Activated naive CD8-positive, alpha-beta T cell treated with anti-CD3 and anti-CD28 coated beads, Interleukin-2, amount 50 U/mL, for 24 hours (primary cell): ENCODE results near the gene NDUFB10.
A peak's percentile ranks its signal among the peaks of the same experiment; 100 is the strongest.

Experiments
- ATAC-seq: fragments of 150-1000 bp; cut with Tn5 transposase; one replicate; pipeline ENCODE4 v1.10.0; 2021
- DNase-seq: peaks from one replicate; pipeline ENCODE4 v3.0.0; 2021
- H3K27ac Mint-ChIP-seq: one replicate; pipeline ENCODE4 v1.8.0; 2021; ENCODE audit warnings: mild to moderate bottlenecking, mixed read lengths
- H3K27me3 Mint-ChIP-seq: one replicate; pipeline ENCODE4 v1.8.0; 2021; ENCODE audit warnings: mixed read lengths
- H3K36me3 Mint-ChIP-seq: one replicate; pipeline ENCODE4 v1.8.0; 2021; ENCODE audit warnings: low read depth, mixed read lengths
- H3K4me1 Mint-ChIP-seq: one replicate; pipeline ENCODE4 v1.8.0; 2021; ENCODE audit warnings: mixed read lengths
- H3K4me3 Mint-ChIP-seq: one replicate; pipeline ENCODE4 v1.8.0; 2021; ENCODE audit warnings: mild to moderate bottlenecking, moderate library complexity, mixed read lengths
- H3K9me3 Mint-ChIP-seq: one replicate; pipeline ENCODE4 v1.8.0; 2021; ENCODE audit warnings: mixed read lengths

The NDUFB10 gene

GRCh38 chr16:2003231-2003826 is 44.0 kb downstream of the NDUFB10 start:
- Mint-ChIP-seq H3K36me3 (peaks cover 21% of the 10 kb centered on the region), H3K4me1 (peaks cover 33% of the 10 kb centered on the region), H3K27ac (no peak overlapping the region), H3K9me3 (no peaks in the 10 kb centered on the region), H3K27me3 (no peaks in the 10 kb centered on the region), H3K4me3 (no peak overlapping the region)
- DNase-seq (no peak), ATAC-seq (no peak)

DNA sequence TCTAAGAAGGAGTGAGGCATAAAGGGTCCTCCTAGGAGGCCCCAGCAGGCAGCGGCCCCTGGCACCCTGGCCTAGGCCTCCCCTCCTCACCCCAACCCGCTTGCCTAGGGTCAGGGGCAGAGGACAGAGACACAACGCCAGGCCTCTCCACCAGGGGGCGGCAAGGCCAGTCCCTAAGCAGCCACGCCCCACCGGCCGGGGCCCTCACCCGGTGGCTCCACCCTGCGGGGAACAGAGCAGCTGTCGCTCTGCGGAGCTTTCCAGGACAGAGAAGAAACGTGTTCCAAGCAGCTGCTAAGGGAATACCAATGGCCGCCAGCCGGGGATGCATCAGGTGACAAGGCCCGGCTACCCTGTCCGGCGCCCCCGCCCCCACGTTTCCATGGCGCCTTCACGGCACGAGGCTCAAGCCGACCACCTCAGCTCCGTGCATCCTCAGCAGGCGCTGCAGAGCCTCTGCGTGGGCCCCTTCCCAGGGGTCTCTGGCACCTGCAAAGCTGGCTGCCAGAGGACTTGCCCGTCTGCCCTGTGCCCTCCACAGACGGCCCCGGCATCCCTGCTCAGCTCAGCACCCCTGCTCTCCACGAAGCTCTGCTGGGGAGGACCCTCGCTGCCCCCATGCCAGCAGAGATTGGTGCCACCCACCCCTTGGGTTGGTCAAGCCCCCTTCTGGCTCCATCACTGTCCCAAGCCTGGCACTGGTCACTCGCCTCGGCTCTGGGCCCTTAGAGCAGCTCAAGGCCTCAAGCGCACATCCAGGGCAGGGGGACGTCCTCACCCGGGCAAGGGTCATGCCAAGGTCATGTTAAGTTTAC is 44.7 kb downstream of the NDUFB10 start:
- DNase-seq (peak; percentile 91), ATAC-seq (peak; percentile 87)
- H3K9me3 Mint-ChIP-seq = no peaks in the 10 kb centered on the region
- no peak overlapping the region for H3K27ac Mint-ChIP-seq
- H3K4me1 Mint-ChIP-seq = peaks cover 38% of the 10 kb centered on the region
- H3K27me3 Mint-ChIP-seq = no peaks in the 10 kb centered on the region
- H3K4me3 Mint-ChIP-seq = no peak overlapping the region
- peaks cover 25% of the 10 kb centered on the region for H3K36me3 Mint-ChIP-seq

DNA sequence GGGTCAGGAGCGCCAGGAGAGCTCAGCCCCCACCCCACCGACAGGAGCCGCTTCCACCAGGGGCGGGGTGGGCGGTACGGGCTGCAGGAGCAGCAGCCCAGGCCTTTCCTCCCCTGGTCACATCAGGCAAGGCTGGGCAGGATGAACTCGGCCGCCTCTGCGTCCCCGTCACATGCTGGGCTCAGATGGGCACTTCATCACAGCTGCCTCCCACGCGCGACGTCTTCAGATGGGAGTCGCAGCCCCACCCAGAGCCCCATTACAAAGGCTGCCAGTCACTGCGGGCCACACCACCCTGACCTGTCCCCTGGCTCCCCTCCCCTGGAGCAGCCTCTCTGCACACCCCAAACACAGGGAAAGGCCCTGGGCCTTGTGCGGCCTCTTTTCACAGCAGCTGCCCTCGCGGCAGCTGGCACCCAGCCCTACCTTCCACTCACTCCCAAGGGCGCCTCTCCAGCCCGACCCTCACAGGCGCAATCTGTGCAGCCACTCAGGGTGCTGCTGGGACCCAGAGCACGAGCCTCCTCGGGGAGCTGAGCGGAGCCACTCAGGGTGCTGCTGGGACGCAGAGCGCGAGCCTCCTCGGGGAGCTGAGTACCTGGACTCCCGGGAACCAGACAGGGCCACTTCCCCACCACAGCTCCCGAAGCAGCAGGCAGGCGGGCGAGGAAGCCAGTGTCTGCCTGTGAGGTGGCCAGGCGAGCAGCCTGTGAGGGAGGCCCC is 45.6 kb downstream of the NDUFB10 start:
- H3K27ac Mint-ChIP-seq = no peak overlapping the region
- ATAC-seq (no peak), DNase-seq (no peak)
- no peaks in the 10 kb centered on the region for H3K9me3 Mint-ChIP-seq
- no peak overlapping the region for H3K4me3 Mint-ChIP-seq
- peaks cover 38% of the 10 kb centered on the region for H3K4me1 Mint-ChIP-seq
- no peaks in the 10 kb centered on the region for H3K27me3 Mint-ChIP-seq
- peaks cover 25% of the 10 kb centered on the region for H3K36me3 Mint-ChIP-seq

DNA sequence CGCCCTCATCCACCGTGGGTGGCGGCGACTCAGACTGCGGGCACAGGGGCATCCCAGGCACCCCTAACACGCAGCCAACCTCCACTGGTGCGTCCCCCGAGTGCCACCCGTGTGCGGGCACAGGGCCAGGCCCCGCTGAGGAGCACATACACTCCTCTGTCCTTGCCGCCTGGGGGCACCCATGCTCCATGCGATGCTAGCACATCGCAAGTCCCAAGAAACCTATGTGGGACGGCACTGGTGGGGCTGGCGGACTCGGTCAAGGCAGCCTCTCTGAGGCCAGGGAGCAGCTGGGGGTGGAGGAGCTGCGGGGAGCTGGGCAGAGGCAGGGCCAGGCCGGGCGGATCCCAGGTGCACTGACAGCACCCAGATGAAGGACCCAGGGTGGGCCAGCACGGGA is 46.3 kb downstream of the NDUFB10 start:
- H3K27ac Mint-ChIP-seq = no peak overlapping the region
- peaks cover 43% of the 10 kb centered on the region for H3K4me1 Mint-ChIP-seq
- no peaks in the 10 kb centered on the region for H3K27me3 Mint-ChIP-seq
- no peak for ATAC-seq
- no peak for DNase-seq
- no peak overlapping the region for H3K4me3 Mint-ChIP-seq
- H3K9me3 Mint-ChIP-seq = no peaks in the 10 kb centered on the region
- peaks cover 29% of the 10 kb centered on the region for H3K36me3 Mint-ChIP-seq

DNA sequence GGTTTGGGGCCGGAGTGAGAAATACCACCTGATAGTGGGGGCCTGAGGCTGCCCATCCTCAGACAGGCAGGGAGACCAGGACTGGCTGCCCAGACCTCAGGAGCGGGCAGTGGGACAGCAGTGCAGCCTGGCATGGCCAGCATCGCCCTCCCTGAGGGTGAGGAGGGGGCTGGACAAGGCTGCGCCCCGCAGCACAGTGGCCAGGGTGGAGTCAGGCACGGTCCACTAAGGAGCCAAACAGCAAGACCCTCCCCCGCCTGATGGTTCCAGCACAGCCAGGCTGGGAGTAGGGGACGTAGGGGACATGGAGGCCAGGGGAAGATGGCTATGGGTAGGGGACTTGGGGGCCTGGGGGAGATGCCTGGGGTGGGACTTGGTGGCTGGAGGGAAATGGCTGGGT is 47.0 kb downstream of the NDUFB10 start:
- no peaks in the 10 kb centered on the region for H3K9me3 Mint-ChIP-seq
- peak overlapping the region; percentile 62 for H3K27ac Mint-ChIP-seq
- DNase-seq (no peak), ATAC-seq (no peak)
- H3K36me3 Mint-ChIP-seq = peaks cover 26% of the 10 kb centered on the region
- peak overlapping the region; percentile 45 for H3K4me3 Mint-ChIP-seq
- peaks cover 45% of the 10 kb centered on the region for H3K4me1 Mint-ChIP-seq
- H3K27me3 Mint-ChIP-seq = no peaks in the 10 kb centered on the region

DNA sequence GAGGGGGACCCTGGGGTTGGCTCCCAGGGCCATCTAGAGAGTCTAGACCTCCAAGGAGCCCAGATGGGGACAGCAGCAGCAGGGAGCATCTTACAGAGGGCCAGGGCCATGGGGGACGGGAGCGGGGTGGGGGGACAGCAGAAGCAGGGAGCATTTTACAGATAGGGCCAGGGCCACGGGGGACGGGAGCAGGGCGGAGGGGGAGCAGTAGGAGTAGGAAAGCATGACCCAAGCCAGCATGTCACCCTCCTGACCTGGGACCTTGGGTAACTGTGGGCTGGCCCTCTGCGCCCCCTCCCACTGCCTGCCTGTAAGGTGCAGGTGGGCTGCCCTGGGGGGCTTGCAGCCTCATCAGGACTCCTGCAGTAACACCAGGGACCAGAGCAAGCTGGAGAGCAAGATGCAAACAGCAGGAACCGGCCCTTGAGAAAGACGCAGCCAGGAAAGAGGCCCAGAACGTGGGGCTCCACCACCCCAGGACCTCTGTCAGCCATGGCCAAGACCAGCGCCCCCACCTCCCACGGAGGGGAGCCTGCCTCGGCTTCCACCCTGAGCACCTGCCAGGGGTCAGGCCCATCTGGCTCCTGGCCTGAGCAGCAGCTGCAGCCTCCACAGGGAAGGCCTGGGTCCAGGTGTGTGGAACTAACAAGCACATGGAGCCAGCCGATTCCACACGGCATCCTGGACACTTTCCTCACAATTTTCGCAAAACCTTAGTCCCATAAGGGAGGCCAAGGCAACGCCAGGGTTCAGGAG is 47.9 kb downstream of the NDUFB10 start:
- DNase-seq = no peak
- Mint-ChIP-seq H3K4me1 (peaks cover 47% of the 10 kb centered on the region), H3K27ac (peak overlapping the region; percentile 82), H3K9me3 (no peaks in the 10 kb centered on the region), H3K4me3 (peak overlapping the region; percentile 96), H3K27me3 (no peaks in the 10 kb centered on the region), H3K36me3 (peaks cover 24% of the 10 kb centered on the region)
- ATAC-seq = no peak

DNA sequence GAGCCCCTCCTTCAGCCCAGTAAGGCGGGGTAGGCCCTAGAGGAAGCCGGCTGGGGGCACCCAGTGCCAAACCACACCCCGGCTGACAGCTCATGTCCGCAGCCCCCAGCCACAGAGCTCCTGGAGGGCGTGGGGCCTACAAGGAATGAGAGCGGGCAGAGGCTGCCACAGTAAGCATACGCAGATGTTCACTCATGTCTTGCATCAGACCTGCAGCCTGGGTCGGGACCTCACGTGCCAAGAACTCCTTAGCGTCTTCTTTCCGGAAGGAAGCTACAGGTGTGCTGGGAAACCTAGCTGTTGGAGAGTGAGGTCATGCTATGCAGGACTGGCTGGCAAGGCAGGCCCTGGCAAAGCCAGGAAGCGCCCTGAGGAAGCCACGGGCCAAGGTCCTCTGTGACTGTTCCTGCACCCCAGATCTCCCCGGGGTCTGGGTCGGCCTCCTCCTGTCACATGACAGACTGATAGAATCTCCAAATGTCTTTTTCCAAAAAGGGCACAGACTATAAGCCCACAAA is 48.7 kb downstream of the NDUFB10 start:
- Mint-ChIP-seq H3K4me1 (peaks cover 47% of the 10 kb centered on the region), H3K36me3 (peaks cover 22% of the 10 kb centered on the region), H3K9me3 (no peaks in the 10 kb centered on the region), H3K4me3 (peak overlapping the region; percentile 96), H3K27me3 (no peaks in the 10 kb centered on the region), H3K27ac (peak overlapping the region; percentile 82)
- ATAC-seq (no peak), DNase-seq (peak; percentile 54)

GRCh38 chr16:2008631-2009163 is 49.4 kb downstream of the NDUFB10 start:
- Mint-ChIP-seq H3K9me3 (no peaks in the 10 kb centered on the region), H3K4me3 (peak overlapping the region; percentile 96), H3K27ac (peak overlapping the region; percentile 82), H3K36me3 (peaks cover 22% of the 10 kb centered on the region), H3K4me1 (peaks cover 47% of the 10 kb centered on the region), H3K27me3 (no peaks in the 10 kb centered on the region)
- peak; percentile 65 for DNase-seq
- ATAC-seq = no peak

DNA sequence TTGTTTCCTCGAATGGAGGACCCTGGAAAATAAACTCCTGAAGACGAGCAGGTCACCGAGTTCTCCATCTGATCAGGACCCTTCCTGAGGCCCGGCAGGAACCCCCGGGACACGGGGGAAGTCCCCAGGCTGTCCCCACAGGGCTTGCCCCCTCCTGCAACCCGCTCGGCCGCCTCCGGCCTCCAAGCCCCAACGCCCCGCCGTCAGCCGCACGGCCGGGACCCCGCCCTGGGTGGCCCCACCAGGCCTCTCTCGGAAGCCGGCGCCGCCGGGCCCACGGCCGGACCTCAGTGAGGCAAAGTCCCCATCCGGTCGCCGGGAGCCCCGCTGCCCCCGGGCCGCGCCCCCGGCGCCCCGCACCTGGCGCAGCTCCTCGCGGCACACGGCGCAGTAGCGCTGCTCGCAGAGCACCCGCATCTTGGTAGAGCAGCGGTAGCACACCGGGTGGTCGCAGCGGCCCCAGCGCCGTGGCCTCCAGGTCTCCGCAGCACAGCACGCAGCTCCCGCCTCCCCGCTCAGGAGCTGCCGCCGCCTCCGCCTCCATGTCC is 49.9 kb downstream of the NDUFB10 start:
- no peaks in the 10 kb centered on the region for H3K27me3 Mint-ChIP-seq
- no peaks in the 10 kb centered on the region for H3K9me3 Mint-ChIP-seq
- DNase-seq = no peak
- peaks cover 47% of the 10 kb centered on the region for H3K4me1 Mint-ChIP-seq
- ATAC-seq = peak; percentile 12
- peak overlapping the region; percentile 96 for H3K4me3 Mint-ChIP-seq
- peak overlapping the region; percentile 82 for H3K27ac Mint-ChIP-seq
- H3K36me3 Mint-ChIP-seq = peaks cover 22% of the 10 kb centered on the region

DNA sequence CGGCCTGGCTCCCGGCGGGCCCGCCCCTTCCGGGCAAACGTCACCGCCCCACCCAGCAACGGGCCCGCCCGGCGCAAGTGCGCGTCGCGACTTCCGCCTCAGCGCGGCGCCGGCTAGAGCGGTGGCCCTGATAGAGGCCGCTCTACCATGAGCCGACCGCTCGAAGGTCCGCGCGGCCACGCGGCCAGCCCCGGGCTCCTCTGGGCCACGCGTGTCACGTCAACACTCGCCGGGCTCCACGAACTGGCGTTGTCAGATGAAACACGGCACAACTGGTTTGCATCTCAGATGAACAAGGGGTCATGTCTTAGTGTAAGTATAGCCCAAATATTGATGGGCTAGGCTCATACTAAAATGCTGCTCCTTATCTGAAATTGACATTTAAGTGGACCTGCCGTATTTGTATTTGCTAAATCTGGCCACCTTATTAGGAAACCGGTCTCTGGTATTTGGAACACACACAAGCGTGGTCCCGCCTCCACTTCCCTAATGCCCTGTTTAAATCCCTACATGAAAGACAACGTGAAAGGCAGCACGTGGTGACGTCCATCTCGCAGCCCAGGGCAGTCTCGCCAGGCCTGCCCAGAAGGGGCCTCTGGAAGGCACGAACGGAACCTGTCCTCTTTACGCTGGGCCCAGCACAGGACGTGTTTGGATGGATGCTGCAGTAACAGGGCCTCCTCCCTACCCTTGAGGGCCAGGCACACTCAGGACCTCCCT is 50.6 kb downstream of the NDUFB10 start, which contains the start of gene ZNF598:
ZNF598 (minus strand) TSS at position 31 of the 720 bp plus-strand sequence.
- H3K27me3 Mint-ChIP-seq = no peaks in the 10 kb centered on the region
- H3K27ac Mint-ChIP-seq = peak within 1 kb of the TSS; percentile 97
- peak; percentile 93 for ATAC-seq
- peaks cover 22% of the 10 kb centered on the region for H3K36me3 Mint-ChIP-seq
- no peaks in the 10 kb centered on the region for H3K9me3 Mint-ChIP-seq
- peak within 1 kb of the TSS; percentile 96 for H3K4me3 Mint-ChIP-seq
- peaks cover 42% of the 10 kb centered on the region for H3K4me1 Mint-ChIP-seq
- DNase-seq = peak; percentile 86
